Muscle of leg (tissue), 11 donors: ENCODE data around the gene HDAC9. TPM values are rescaled to one million over a fixed set of nuclear protein-coding genes. Genes with fewer than 3 reads are reported as not detected.

Source experiments
- DNase-seq: peaks from one replicate; pipeline ENCODE4 v3.0.0; 2013
- H3K27ac ChIP-seq: one replicate; pipeline ENCODE4 v1.5.1; 2013; ENCODE audit warnings: mild to moderate bottlenecking, low read length, control low read depth
- H3K27me3 ChIP-seq: one replicate; pipeline ENCODE4 v1.6.1; 2013; ENCODE audit warnings: low read length; ENCODE audit not compliant: control insufficient read depth, insufficient read depth
- H3K36me3 ChIP-seq: one replicate; pipeline ENCODE4 v1.6.1; 2013; ENCODE audit warnings: low read length; ENCODE audit not compliant: control insufficient read depth, insufficient read depth
- H3K4me1 ChIP-seq: one replicate; pipeline ENCODE4 v1.6.1; 2013; ENCODE audit warnings: low read length; ENCODE audit not compliant: control insufficient read depth, insufficient read depth
- H3K4me3 ChIP-seq: one replicate; pipeline ENCODE4 v1.5.1; 2013; ENCODE audit warnings: low read length, control low read depth
- H3K9me3 ChIP-seq: replicated peaks from 2 replicates; pipeline ENCODE4 v1.6.1; 2013; ENCODE audit warnings: low read depth, low read length; ENCODE audit not compliant: control insufficient read depth
- WGBS: methylation state at CpG from one replicate; pipeline ENCODE4 v1.1.5; 2013; ENCODE audit warnings: missing lambda C conversion rate; ENCODE audit not compliant: insufficient coverage; 5-methylcytosine and 5-hydroxymethylcytosine counted together
- polyA plus RNA-seq, 8 donors: library from polyadenylated mRNA; unstranded; fragments of 120-200 nt; gene quantifications; one replicate each; pipeline versions ENCODE4 v1.2.1 to v1.2.3, GENCODE V29; 2013; ENCODE audit warnings: inconsistent platforms in 1 of 8, low replicate concordance in 1 of 8; ENCODE audit not compliant: insufficient read length in 8 of 8, insufficient read depth in 1 of 8
- total RNA-seq: library from RNA; stranded (reverse); fragments of 120-200 nt; gene quantifications from one replicate; pipeline ENCODE4 v1.2.4, GENCODE V29; 2013

The HDAC9 gene
- total and polyA plus RNA-seq, 9 donors, result 11.9 to 38.2 (median 21.2) TPM

DNA sequence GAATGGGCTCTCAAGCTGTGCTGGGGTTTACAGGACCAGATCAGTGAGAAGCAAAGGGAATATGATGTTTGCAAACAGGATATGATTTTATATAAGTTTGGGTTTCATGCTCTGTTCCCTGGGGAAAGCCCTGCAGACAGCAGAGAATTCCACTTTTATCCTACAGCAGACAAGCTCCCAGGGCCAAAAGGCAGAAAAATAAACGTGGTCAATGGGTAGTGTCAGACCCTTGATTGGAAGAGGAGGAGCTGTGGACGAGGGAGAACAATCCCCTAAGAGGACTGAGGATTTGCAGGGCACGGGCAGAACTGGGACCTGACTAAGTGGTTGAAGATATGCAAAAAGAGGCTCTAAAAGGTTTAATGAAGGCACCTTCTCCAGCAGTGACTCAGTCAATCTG, 275.3 kb downstream of the HDAC9 start:
- Histone ChIP-seq H3K27ac (no peak overlapping the region), H3K36me3 (no peaks in the 10 kb centered on the region), H3K27me3 (no peaks in the 10 kb centered on the region), H3K4me3 (no peak overlapping the region), H3K9me3 (no peaks in the 10 kb centered on the region), H3K4me1 (no peaks in the 10 kb centered on the region)
- no peak for DNase-seq
- 30% methylated on average over 2 of the region's 3 CpGs for WGBS

DNA sequence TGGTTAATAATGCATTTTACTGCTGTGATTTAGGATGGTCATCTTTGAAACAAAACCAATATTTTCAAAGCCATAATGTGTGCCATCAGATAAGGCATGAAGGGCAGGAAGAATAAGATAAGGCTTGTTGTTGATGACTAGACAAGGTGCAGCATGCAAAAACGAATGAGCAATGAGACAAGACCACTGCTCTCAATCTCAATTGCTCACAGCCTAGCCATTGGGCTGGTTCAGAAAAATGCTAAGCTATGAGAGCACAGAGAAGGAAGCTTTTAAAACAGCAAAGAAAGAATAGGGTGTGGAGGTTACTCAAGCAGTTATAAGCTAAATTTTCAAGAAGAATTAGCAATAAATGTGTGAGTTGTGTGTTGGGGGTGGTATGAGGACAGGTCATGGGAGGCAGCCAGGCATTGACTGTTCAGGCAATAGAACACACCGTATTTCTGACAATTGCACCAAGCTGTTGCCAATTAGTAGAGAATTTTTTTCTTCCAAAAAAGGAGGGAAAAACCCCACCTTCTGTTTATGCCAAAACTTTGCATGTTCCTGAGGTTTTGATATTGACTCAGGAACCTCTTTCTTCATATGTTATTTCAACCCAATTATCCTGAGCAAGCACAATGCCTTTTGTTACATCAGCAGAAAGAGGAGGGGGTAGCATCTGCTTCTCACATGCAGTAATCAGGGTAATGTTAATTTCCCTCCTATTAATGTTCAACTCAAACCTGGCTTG, 276.5 kb downstream of the HDAC9 start:
- H3K36me3 ChIP-seq, result no peaks in the 10 kb centered on the region
- H3K9me3 ChIP-seq, result no peaks in the 10 kb centered on the region
- DNase-seq, result no peak
- no peak overlapping the region for H3K4me3 ChIP-seq
- no peak overlapping the region for H3K27ac ChIP-seq
- H3K4me1 ChIP-seq, result no peaks in the 10 kb centered on the region
- WGBS, result no CpG with 5 or more reads among the region's 2 CpGs
- no peaks in the 10 kb centered on the region for H3K27me3 ChIP-seq

DNA sequence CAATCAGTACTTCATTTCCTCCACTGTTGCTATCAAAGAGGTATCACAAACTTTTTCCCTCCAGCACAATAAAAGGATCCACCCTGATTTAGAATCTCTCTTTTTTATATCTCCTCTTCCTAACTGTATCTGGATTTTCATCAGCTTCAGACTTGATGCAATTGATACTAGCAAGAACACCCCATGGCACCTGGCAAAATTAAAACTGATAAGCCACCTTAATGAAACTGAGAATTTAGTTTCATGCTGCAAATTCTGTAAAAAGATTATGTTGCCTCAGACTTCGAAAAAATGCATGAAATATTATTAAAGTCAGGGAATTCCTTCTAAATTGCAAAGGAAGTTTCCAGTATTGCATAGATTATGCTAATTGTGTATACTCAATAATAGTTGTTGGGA, 277.0 kb downstream of the HDAC9 start:
- H3K4me1 ChIP-seq, result no peaks in the 10 kb centered on the region
- DNase-seq, result no peak
- no peaks in the 10 kb centered on the region for H3K27me3 ChIP-seq

DNA sequence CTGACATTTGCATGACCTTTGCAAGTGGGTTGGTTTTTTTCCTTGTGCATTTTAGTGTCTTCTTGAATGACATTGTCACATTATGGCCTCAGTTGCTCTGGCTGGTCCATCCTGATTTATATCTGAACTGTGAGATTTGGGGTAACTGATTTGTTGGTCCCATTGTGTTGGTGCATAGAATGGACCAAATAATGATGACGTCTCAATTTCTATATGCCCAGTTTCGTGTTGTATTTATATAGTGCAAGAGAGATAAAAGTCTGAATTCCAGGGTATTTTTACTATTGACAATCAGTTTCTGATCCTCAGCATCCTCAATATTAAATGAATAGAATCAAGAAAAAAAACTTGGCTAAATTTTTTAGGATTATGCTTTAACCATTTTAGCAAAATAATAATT, 281.8 kb downstream of the HDAC9 start:
- no peaks in the 10 kb centered on the region for H3K27me3 ChIP-seq
- no peak overlapping the region for H3K4me3 ChIP-seq
- H3K36me3 ChIP-seq, result no peaks in the 10 kb centered on the region
- no peaks in the 10 kb centered on the region for H3K4me1 ChIP-seq
- DNase-seq, result no peak
- no peak overlapping the region for H3K27ac ChIP-seq
- no CpG with 5 or more reads among the region's 2 CpGs for WGBS
- H3K9me3 ChIP-seq, result no peaks in the 10 kb centered on the region

More for the DNA sequence above, 277.0 kb downstream of the HDAC9 start:
- WGBS, result no CpG with 5 or more reads among the region's 1 CpG
- Histone ChIP-seq H3K27ac (no peak overlapping the region), H3K9me3 (no peaks in the 10 kb centered on the region), H3K4me3 (no peak overlapping the region), H3K36me3 (no peaks in the 10 kb centered on the region)

DNA sequence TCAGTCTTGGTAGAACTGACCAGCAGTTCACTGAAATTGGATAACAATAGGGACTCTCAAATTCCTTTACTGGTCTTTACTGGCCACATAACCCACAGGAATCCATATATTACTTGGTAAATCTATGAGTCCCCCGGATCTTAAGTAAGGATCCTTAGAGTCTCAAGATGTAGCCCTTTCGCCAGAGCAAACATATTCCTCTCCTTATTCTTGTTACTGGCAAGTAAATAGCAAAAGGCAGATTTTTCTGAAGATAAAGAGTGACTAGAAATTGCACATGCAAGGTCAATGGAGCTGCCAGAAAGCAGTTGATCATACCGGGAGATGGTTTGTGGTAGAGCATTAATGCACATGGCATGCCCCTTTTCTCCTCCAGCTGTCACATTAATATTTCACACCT, 283.0 kb downstream of the HDAC9 start:
- whole genome bisulfite sequencing, result 80% methylated on average over 1 of the region's 3 CpGs
- H3K9me3 ChIP-seq, result no peaks in the 10 kb centered on the region
- DNase-seq, result no peak
- H3K27ac ChIP-seq, result no peak overlapping the region
- no peak overlapping the region for H3K4me3 ChIP-seq
- no peaks in the 10 kb centered on the region for H3K4me1 ChIP-seq
- H3K27me3 ChIP-seq, result no peaks in the 10 kb centered on the region
- no peaks in the 10 kb centered on the region for H3K36me3 ChIP-seq

DNA sequence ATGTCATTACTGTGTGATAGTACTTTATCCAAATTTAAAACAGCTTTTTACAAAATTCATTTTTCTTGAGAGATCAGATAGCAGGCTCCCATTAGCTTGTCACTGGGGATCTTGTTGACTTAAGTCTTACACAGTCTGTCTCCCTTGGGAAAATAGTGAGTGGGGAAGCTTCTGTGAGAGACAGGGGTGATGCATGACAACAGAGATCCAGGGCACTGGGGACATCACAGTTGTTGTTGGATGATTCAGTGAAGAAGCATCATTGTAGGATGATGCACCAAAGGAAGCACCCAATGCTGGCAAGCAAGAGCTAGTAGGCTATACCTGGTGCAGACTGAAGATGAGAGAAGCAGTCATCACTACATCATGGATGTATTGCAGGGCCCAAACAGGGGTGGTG, 284.7 kb downstream of the HDAC9 start:
- Histone ChIP-seq H3K27me3 (no peaks in the 10 kb centered on the region), H3K27ac (no peak overlapping the region), H3K4me3 (no peak overlapping the region), H3K4me1 (no peaks in the 10 kb centered on the region), H3K36me3 (no peaks in the 10 kb centered on the region), H3K9me3 (no peaks in the 10 kb centered on the region)
- DNase-seq, result no peak

DNA sequence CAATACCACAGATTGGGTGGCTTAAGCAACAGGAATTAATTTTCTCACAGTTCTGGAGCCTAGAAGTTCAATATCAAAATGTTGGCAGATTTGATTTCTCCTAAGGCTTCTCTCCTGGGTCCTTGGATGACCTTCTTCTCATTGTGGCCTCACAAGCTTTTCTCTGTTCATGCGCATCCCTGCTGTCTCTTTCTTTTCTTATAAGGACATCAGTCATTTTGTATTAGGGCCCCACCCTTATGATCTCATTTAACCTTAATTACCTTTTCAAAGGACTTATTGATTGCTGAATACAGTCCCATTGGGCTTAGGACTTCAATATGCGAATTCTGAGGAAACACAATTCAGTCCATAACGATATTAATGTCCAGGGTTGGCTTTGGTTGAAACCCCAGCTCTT, 285.4 kb downstream of the HDAC9 start:
- WGBS, result 88% methylated on average over 1 of the region's 3 CpGs
- Histone ChIP-seq H3K4me3 (no peak overlapping the region), H3K27ac (no peak overlapping the region), H3K36me3 (no peaks in the 10 kb centered on the region), H3K9me3 (no peaks in the 10 kb centered on the region), H3K27me3 (no peaks in the 10 kb centered on the region), H3K4me1 (no peaks in the 10 kb centered on the region)
- DNase-seq, result no peak

DNA sequence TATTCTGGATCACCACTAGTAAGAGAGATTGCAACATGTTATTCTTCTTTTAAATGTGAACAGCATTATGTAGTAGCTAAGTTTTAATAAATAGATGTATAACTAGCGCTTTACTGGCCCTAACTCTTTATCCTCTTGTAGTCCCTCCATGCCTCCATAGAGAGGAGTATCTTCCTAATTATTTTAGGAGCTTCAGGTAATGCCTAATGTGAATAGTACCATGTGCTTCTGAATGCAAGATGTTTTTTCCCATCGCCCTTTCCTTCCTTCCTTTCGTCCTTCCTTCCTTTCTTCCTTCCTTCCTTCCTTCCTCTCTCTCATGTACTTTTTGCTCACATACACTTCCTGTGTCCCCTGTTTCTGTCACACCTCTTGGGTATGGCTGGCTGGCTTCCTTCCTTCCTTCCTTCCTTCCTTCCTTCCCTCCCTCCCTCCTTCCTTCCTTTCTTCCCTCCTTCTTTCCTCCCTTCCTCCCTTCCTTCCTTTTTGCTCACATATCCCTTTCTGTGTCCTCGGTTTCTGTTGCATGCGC, 290.7 kb downstream of the HDAC9 start:
- no peaks in the 10 kb centered on the region for H3K4me1 ChIP-seq
- DNase-seq, result no peak
- H3K36me3 ChIP-seq, result no peaks in the 10 kb centered on the region
- no peak overlapping the region for H3K27ac ChIP-seq
- no peak overlapping the region for H3K4me3 ChIP-seq
- H3K27me3 ChIP-seq, result no peaks in the 10 kb centered on the region
- WGBS, result 100% methylated on average over 2 of the region's 5 CpGs
- H3K9me3 ChIP-seq, result no peaks in the 10 kb centered on the region

DNA sequence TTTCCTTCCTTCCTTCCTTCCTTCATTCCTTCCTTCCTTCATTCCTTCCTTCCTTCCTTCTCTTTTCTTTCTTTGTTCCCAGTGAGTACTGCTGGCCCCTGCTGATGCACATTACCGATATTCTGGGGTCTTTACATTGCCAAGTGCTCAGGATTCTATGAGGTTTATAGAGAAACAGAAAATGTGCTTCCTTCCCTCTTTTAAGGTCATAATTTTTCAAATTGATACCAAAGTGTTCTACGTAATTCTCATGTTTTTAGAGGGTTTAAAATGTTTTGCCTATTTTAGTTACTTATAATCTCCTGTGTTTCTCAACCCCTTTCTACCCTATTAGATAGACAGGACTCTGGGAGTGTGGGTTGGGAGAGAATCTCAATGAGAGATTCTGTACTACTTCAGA, 291.2 kb downstream of the HDAC9 start:
- no peaks in the 10 kb centered on the region for H3K27me3 ChIP-seq
- no peaks in the 10 kb centered on the region for H3K4me1 ChIP-seq
- H3K36me3 ChIP-seq, result no peaks in the 10 kb centered on the region
- H3K9me3 ChIP-seq, result no peaks in the 10 kb centered on the region
- H3K27ac ChIP-seq, result no peak overlapping the region
- H3K4me3 ChIP-seq, result no peak overlapping the region
- DNase-seq, result no peak
- WGBS, result no CpG with 5 or more reads among the region's 2 CpGs

DNA sequence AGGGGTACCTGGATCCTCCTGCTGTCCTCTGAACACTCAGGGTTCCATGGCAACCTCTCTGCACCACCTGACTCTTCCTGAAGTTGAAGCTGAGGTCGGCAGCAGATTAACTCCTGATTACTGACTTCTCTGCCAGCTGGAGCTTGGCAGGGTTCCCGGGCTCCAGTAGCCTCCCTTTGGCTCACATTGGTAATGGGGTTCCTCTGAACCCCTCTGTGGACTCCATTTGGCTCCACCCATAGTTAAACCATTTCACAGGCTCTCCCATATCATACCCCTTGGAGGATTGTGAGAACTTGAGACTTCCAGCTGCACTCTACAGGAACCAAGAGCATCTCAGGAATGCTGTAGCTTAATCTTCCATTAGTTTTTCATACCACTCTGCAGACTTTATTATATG, 292.5 kb downstream of the HDAC9 start:
- no peaks in the 10 kb centered on the region for H3K27me3 ChIP-seq
- no peak overlapping the region for H3K27ac ChIP-seq
- WGBS, result 25% methylated on average over 2 of the region's 2 CpGs
- no peaks in the 10 kb centered on the region for H3K36me3 ChIP-seq
- peak; percentile 22 for DNase-seq
- H3K9me3 ChIP-seq, result no peaks in the 10 kb centered on the region
- H3K4me3 ChIP-seq, result no peak overlapping the region
- H3K4me1 ChIP-seq, result peaks cover 2% of the 10 kb centered on the region
